NCI-H69 (cell line): ENCODE measurements around the gene TEX52.

Experiments used
- DNase-seq: peaks from one replicate; lab custom pipeline; 2025; lab: John Stamatoyannopoulos, UW

TEX52 gene

GRCh38 chr12:2832550-2833127, 24.2 kb downstream of the TEX52 start:
- DNase-seq = peak; percentile 50

- no peak for DNase-seq
Measured at GRCh38 chr12:2829275-2829674, 27.6 kb downstream of the TEX52 start.

- no peak for DNase-seq
Measured at GRCh38 chr12:2826721-2827515, 29.9 kb downstream of the TEX52 start.

GRCh38 chr12:2826036-2826435, 30.8 kb downstream of the TEX52 start:
- DNase-seq = no peak

- DNase-seq = no peak
Measured at GRCh38 chr12:2825132-2825531, 31.7 kb downstream of the TEX52 start.

- DNase-seq = no peak
Measured at GRCh38 chr12:2824541-2824940, 32.3 kb downstream of the TEX52 start.

GRCh38 chr12:2823483-2823882, 33.4 kb downstream of the TEX52 start:
- no peak for DNase-seq

GRCh38 chr12:2820432-2820831, 36.4 kb downstream of the TEX52 start:
- no peak for DNase-seq

GRCh38 chr12:2819810-2820209, 37.0 kb downstream of the TEX52 start:
- no peak for DNase-seq

GRCh38 chr12:2813214-2814185, 43.3 kb downstream of the TEX52 start:
- peak; percentile 87 for DNase-seq

- DNase-seq = peak; percentile 100
Measured at GRCh38 chr12:2812290-2813213, 44.3 kb downstream of the TEX52 start, which contains the start of gene ITFG2. TSS of gene ITFG2 (plus strand) at chr12:2812668. CDS start at chr12:2812761, 93 bp downstream.

GRCh38 chr12:2811801-2812200, 45.0 kb downstream of the TEX52 start:
- DNase-seq = no peak

GRCh38 chr12:2806700-2807099, 50.1 kb downstream of the TEX52 start:
- DNase-seq = no peak

GRCh38 chr12:2805143-2805520, 51.7 kb downstream of the TEX52 start:
- DNase-seq = no peak

- DNase-seq = peak; percentile 52
Measured at GRCh38 chr12:2804393-2805142, 52.3 kb downstream of the TEX52 start.

- no peak for DNase-seq
Measured at GRCh38 chr12:2803635-2804392, 53.0 kb downstream of the TEX52 start.

GRCh38 chr12:2801044-2801783, 55.6 kb downstream of the TEX52 start:
- no peak for DNase-seq

GRCh38 chr12:2800046-2800570, 56.7 kb downstream of the TEX52 start:
- DNase-seq = no peak
